Stimulated activated naive CD4-positive, alpha-beta T cell treated with Interleukin-2 at 50 U/mL for 16 hours (primary cell): ENCODE measurements around the gene GALT.
A peak's percentile ranks its signal among the peaks of the same experiment; 100 is the strongest.

ENCODE experiments used
- DNase-seq: peaks from one replicate; lab custom pipeline; 2025; lab: John Stamatoyannopoulos, UW

Gene GALT

GRCh38 chr9:34651876-34652601, 5.6 kb downstream of the GALT start, which contains the start of gene IL11RA:
Gene IL11RA (plus strand): TSS chr9:34652185. CDS start chr9:34655218, 3,033 bp downstream.
- DNase-seq = peak; percentile 58

DNA sequence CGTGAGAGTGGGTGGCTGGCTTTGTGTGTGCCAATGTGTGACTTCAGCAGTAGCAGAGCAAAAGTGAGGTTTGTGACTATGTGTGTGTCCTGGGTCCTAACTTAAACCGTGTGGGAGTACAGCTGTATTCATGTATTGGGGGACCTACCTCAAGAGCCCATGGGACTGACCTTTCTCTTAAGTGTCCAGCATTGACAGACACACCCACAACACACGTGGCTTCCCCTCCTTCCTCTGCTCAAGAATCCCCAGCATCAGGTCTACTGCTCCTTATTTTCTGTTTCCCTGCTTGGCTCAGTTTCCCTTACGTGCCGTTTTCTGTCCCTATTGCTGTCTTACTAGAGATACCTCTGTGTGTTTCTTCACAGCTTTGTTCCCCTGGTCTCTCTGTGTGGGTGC, 6.1 kb downstream of the GALT start:
- no peak for DNase-seq

DNA sequence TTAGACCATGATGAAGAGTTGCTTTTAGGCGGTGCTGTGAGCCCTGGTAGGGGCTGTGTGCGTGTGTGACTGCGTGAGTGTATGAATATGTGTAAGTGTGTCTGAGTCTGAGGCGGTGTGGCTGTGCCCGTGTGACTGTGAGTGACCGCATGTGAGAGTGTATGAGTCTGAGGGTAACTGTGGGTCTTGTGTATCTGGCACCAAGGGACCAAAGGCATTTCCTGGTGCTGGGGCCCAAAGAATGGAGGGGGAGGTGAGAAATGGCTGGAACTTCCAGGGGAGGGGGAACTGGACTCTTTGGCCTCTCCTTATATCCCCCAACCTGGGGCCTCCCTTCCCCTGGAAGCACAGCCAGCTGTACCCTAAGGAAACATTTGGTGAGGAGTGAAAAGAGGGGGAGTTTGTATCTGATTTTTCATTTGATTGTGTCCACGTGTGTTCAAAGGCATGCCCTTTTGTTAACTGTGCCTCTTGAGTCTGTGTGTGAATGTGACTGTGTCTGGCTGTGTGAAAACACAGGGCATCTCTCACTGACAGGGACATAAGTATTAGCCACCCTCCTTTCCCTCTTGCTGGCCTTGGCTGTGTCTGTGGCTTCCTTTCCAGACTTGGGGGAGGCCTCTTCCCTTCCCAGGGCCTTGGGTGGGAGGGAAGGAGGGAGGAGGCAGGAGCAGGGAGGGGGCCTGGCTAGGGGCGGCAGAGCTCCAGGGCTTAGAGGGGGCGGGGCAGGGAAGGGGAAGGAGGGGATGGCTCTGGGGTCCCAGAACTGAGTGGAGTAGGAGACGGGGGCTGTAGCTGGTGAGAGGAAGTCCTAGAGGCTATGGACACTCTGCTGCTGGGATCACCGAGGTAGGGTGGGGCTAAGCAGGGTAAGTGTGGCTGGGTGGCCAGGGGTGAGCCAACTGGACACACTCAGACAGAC, 6.9 kb downstream of the GALT start:
- DNase-seq = no peak

- no peak for DNase-seq
Observed at GRCh38 chr9:34654323-34655051, 8.0 kb downstream of the GALT start.

- no peak for DNase-seq
Observed at GRCh38 chr9:34655394-34655793, 8.9 kb downstream of the GALT start.

GRCh38 chr9:34656992-34657391, 10.5 kb downstream of the GALT start:
- no peak for DNase-seq

DNA sequence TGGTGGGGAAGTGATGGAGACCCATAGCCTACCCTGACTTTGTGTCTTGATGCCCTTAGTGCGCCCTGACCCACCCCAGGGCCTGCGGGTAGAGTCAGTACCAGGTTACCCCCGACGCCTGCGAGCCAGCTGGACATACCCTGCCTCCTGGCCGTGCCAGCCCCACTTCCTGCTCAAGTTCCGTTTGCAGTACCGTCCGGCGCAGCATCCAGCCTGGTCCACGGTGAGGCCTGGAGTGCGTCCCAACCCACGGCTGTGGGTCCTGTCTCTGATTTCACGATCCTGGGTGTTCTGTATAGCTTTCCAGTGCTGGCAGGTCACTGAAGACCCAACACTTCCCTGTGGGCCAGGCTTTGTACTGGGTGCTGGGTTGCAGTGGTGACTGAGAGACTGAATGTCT, 12.0 kb downstream of the GALT start:
- DNase-seq = no peak

- DNase-seq = no peak
Observed at GRCh38 chr9:34659592-34660253, 13.2 kb downstream of the GALT start.

- no peak for DNase-seq
Observed at GRCh38 chr9:34662526-34663302, 16.2 kb downstream of the GALT start, which contains the start of gene CCL27. Gene CCL27 (minus strand): TSS chr9:34662657. CDS start chr9:34662633, 24 bp downstream.

GRCh38 chr9:34663303-34663605, 16.8 kb downstream of the GALT start:
- no peak for DNase-seq

DNA sequence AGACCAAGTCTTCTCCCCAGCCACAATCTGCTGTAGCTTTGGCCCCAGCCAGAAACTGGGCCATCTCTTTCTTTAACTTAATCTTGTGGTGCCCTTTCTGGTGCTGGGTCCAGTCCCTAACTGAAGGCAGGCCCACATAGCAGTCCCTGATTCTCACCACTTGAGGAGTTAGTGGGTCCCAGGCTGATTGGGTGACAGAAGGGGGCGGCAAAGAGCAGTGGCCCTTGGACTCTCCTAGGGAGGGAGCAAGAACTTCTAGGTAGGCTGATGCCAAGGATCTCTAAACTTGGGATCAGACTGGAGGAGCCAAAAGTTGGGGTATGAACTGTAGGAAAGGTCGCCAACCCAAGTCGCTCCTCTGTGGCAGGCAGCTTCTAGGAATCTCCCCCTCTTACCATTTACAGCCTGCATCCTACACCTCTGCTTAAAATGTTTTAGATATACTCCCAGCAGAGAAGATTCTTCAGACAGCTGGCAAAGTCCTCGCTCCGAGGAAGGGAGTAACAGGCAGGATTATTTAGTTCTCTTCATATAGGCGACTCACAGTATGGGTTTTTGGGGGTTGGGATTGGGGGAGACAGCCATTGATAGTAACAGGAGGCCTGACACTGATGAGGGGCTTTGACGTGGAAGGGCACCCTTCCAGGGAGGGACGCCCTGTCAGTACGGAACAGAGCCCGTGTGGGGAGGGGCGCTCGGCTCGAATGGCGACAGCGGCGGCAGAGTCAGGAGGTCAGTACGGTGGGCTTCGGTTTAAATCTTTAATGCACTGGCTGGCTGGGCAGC, 18.0 kb downstream of the GALT start:
- peak; percentile 56 for DNase-seq

DNA sequence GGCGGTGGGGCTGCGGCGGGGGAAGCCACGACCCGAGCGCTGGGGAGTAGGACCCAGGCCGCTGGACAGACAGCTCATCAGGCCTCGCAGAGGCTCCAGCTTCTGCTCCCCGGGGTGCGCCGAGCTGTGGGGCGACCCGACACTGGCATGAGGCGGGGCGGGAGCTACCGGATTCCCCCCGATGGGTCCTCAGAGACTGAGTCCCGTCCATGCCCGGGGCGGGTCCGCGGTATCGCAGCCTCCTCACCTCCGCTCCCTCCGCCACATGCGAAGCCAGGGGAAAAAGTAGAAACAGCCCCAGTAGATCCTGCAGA, 18.5 kb downstream of the GALT start:
- no peak for DNase-seq

DNA sequence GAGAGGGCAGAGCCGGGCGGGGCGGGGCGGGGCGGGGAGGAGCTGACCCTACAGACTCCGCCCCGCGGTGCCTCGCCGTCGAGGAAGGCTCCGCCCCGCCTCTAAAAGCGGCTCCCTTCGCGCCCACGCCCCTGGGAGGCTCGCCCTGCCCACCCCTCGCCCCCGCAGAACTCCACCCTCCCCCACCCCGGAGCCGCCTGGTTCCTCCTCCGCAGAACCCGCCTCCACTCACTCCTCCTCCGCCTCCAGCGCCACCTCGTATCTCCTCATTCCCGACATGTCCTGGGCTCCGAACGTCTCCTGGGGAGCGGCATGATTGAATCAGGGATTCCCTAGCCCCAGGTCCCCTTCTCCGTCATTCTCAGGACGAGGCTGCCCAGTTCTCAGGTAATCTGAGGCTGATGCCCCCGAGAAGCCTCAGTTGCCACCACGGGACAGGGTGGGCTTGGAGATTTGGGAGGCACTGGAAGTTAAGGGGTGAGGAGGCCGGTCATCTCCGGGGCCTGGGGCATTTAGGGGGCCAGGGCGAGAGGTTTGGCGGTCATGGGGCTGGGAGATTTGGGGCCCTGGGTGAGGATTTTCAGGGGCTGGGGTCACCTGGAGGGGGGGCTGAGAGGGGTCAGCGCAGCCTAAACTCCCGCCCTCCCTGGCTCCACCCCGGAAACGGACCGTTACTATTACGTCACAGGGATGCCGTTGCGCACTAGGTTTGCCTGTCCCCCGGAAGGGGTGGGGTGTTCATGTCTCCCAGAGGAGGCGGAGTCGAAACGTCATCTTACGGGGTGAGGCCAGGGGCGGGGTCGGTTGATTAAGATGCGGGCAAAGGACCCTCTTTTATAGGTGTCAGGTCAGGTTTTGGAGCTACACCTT, 19.1 kb downstream of the GALT start:
- peak; percentile 81 for DNase-seq

GRCh38 chr9:34669809-34670562, 23.5 kb downstream of the GALT start:
- no peak for DNase-seq

DNA sequence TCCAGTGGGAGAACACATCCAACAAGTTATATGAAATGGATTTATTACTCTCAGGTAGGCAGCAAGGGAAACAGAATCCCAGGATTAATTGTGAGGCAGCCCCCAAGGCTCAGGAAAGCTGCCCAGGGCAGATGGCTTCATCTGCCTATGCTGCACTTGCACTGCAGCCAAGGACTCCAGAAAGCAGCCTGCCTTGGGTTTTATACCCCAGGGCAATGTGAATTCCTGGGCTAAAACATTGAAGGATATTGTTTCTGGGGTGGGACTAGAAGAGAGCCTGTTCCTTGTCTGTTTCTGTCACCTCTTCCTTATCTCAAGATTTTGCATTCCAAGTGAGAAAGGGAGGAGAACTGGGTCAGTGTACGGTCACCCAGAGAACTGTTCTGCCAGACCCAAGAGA, 24.8 kb downstream of the GALT start:
- DNase-seq = no peak

- no peak for DNase-seq
Observed at GRCh38 chr9:34674440-34674839, 28.0 kb downstream of the GALT start.

DNA sequence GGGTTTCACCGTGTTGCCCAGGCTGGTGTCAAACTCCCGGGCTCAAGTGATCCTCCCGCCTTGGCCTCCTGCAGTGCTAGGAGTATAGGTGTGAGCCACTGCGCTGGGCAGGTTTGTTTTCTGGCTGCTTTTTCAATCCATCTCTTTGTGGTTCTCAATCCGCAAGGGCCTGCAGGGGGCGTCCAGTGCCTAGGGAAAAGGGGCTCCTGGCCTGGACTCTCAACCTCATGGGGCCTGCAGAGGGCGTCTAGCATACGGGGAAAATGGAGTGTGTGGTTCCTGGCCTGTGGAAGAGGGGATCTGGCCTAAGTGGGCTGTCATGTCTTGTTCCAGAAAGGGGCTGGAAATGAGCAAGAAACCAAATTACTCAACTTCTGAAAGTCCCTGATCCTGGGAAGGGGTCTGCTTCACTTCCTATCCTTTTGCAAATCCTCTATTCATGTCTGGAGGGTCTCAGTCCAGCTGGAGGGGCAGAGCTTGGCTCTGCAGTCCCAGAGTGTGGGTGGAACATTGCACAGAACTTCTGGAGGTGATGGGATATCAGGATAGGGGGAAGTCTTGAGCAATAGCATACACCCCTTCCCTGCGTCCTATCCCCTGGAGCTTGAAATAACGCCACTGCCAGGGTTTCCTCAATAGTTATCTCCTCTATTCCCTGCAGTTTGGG, 28.7 kb downstream of the GALT start:
- DNase-seq = peak; percentile 23

DNA sequence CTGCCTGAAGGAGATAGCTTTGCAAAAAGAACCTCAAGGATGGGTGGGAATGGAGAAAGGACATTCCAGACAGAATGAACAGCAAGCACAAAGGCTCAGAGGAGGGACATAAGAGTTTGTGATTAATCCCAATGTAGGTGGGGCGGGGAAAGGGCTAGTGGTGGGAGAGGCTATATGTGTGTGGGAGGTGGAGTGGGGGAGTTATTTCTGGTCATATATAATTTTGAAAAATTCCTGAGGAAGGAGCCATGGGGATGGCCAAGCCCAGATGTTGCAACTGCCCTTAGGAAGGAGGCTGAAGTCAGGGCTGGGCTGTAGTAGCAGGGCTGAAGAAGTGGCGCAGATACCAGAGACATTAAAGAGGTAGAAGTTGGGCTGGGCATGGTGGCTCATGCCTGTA, 29.4 kb downstream of the GALT start:
- DNase-seq = no peak
